HEK293 (cell line): ENCODE measurements around the gene PPFIBP1.

Source experiments
- CTCF ChIA-PET: fragments of 350-600 bp; formaldehyde crosslinking; extraction: SDS; loops from one replicate; lab custom pipeline; 2021; ENCODE audit warnings: antibody characterized with exemption; lab: Yijun Ruan, JAX
- POLR2A ChIA-PET: fragments of 300-600 bp; formaldehyde crosslinking; extraction: SDS; loops from one replicate; lab custom pipeline; 2020; ENCODE audit warnings: antibody characterized with exemption, inconsistent platforms; lab: Yijun Ruan, JAX
- H3K27ac ChIP-seq: fragments of 200-500 bp; sonication (Bioruptor generic); 2 replicates; pipeline ENCODE4 v1.5.1; 2014; ENCODE audit warnings: low read depth, low read length, control low read depth, inconsistent platforms; ENCODE audit errors: extremely low read depth
- H3K36me3 ChIP-seq, 2 experiments: fragments of 200-500 bp in 1 of 2; sonication (Bioruptor generic) in 1 of 2; 1 replicate in 1 of 2; 2 replicates in 1 of 2; pipeline ENCODE4 v1.5.1; 2014 to 2017; ENCODE audit warnings: inconsistent platforms in 2 of 2, low read length in 2 of 2; ENCODE audit not compliant: control insufficient read depth in 2 of 2, insufficient read depth in 1 of 2
- H3K4me1 ChIP-seq: fragments of 200-500 bp; sonication (Bioruptor generic); 2 replicates; pipeline ENCODE4 v1.5.1; 2014; ENCODE audit warnings: mild to moderate bottlenecking, low read length, inconsistent platforms; ENCODE audit not compliant: control insufficient read depth, insufficient read depth
- H3K4me3 ChIP-seq: 2 replicates; pipeline ENCODE4 v1.5.1; 2011; ENCODE audit warnings: low read depth, mild to moderate bottlenecking, control low read depth, low read length, moderate library complexity
- H3K9me3 ChIP-seq: fragments of 200-500 bp; sonication (Bioruptor generic); 2 replicates; pipeline ENCODE4 v1.5.1; 2014; ENCODE audit warnings: low read depth, low read length, inconsistent platforms; ENCODE audit not compliant: control insufficient read depth, insufficient read depth
- GLIS1 ChIP-seq: fragments of 450-650 bp; formaldehyde crosslinking; IDR thresholded peaks from 2 replicates; pipeline ENCODE4 v1.5.1; 2016; ENCODE audit warnings: missing biosample characterization, missing genetic modification characterization
- HOXD13 ChIP-seq: sonication (generic); formaldehyde crosslinking; IDR thresholded peaks from 2 replicates; pipeline ENCODE4 v1.8.0; 2022; ENCODE audit warnings: missing genetic modification reagents, borderline replicate concordance
- SCRT2 ChIP-seq: fragments of 450-650 bp; formaldehyde crosslinking; IDR thresholded peaks from 2 replicates; pipeline ENCODE4 v1.5.1; 2016; ENCODE audit warnings: missing biosample characterization, missing genetic modification characterization
- ZNF10 ChIP-seq: fragments of 450-650 bp; formaldehyde crosslinking; IDR thresholded peaks from 2 replicates; pipeline ENCODE4 v1.5.1; 2017; ENCODE audit warnings: missing biosample characterization, missing genetic modification characterization
- ZNF416 ChIP-seq: fragments of 450-650 bp; formaldehyde crosslinking; IDR thresholded peaks from 2 replicates; pipeline ENCODE4 v1.5.1; 2016; ENCODE audit warnings: missing biosample characterization, missing genetic modification characterization
- ZNF621 ChIP-seq: fragments of 450-650 bp; formaldehyde crosslinking; IDR thresholded peaks from 2 replicates; pipeline ENCODE4 v1.5.1; 2017; ENCODE audit warnings: missing biosample characterization, missing genetic modification characterization
- TF ChIP-seq, protein P1 (sequence below): fragments of 450-650 bp; formaldehyde crosslinking; IDR thresholded peaks from 2 replicates; pipeline ENCODE4 v1.5.1; 2016; ENCODE audit warnings: missing biosample characterization, missing genetic modification characterization
- TF ChIP-seq, protein P2 (sequence below): fragments of 450-650 bp; formaldehyde crosslinking; IDR thresholded peaks from 2 replicates; pipeline ENCODE4 v1.5.1; 2016; ENCODE audit warnings: missing biosample characterization, missing genetic modification characterization, borderline replicate concordance
- TF ChIP-seq, protein P3 (sequence below): fragments of 450-650 bp; formaldehyde crosslinking; IDR thresholded peaks from 2 replicates; pipeline ENCODE4 v1.5.1; 2016; ENCODE audit warnings: missing biosample characterization, missing genetic modification characterization
- TF ChIP-seq, protein P4 (sequence below): fragments of 450-650 bp; formaldehyde crosslinking; IDR thresholded peaks from 2 replicates; pipeline ENCODE4 v1.5.1; 2016; ENCODE audit warnings: missing biosample characterization, missing genetic modification characterization

PPFIBP1 gene

DNA sequence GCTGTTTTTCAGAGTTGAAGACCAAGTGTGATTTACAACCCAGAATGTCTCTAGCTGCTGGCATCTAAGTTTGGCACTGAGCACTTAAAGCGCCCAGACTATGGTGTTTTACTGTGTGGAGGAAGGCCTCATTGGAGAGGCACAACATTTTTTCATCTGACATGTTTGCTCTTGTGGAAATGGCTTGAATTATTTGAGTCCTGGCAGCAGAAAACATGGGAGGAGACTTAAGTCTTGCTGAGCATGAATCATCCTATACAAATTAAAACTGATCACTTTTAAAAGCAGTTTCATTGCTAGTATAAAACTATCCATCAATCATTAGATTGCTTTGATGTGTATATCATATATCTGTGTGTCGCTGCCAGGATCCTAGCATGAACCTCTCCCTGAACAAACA, 86.4 kb downstream of the PPFIBP1 start (continued):
- TF ChIP-seq, protein P1, sequence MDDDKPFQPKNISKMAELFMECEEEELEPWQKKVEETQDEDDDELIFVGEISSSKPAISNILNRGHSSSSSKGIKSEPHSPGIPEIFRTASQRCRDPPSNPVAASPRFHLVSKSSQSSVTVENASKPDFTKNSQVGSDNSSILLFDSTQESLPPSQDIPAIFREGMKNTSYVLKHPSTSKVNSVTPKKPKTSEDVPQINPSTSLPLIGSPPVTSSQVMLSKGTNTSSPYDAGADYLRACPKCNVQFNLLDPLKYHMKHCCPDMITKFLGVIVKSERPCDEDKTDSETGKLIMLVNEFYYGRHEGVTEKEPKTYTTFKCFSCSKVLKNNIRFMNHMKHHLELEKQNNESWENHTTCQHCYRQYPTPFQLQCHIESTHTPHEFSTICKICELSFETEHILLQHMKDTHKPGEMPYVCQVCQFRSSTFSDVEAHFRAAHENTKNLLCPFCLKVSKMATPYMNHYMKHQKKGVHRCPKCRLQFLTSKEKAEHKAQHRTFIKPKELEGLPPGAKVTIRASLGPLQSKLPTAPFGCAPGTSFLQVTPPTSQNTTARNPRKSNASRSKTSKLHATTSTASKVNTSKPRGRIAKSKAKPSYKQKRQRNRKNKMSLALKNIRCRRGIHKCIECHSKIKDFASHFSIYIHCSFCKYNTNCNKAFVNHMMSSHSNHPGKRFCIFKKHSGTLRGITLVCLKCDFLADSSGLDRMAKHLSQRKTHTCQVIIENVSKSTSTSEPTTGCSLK (tag by site-specific recombination), result no peak
- TF ChIP-seq GLIS1 (tag by site-specific recombination) (no peak), HOXD13 (no peak), ZNF621 (no peak), ZNF416 (tag by site-specific recombination) (no peak)
- TF ChIP-seq, protein P2, sequence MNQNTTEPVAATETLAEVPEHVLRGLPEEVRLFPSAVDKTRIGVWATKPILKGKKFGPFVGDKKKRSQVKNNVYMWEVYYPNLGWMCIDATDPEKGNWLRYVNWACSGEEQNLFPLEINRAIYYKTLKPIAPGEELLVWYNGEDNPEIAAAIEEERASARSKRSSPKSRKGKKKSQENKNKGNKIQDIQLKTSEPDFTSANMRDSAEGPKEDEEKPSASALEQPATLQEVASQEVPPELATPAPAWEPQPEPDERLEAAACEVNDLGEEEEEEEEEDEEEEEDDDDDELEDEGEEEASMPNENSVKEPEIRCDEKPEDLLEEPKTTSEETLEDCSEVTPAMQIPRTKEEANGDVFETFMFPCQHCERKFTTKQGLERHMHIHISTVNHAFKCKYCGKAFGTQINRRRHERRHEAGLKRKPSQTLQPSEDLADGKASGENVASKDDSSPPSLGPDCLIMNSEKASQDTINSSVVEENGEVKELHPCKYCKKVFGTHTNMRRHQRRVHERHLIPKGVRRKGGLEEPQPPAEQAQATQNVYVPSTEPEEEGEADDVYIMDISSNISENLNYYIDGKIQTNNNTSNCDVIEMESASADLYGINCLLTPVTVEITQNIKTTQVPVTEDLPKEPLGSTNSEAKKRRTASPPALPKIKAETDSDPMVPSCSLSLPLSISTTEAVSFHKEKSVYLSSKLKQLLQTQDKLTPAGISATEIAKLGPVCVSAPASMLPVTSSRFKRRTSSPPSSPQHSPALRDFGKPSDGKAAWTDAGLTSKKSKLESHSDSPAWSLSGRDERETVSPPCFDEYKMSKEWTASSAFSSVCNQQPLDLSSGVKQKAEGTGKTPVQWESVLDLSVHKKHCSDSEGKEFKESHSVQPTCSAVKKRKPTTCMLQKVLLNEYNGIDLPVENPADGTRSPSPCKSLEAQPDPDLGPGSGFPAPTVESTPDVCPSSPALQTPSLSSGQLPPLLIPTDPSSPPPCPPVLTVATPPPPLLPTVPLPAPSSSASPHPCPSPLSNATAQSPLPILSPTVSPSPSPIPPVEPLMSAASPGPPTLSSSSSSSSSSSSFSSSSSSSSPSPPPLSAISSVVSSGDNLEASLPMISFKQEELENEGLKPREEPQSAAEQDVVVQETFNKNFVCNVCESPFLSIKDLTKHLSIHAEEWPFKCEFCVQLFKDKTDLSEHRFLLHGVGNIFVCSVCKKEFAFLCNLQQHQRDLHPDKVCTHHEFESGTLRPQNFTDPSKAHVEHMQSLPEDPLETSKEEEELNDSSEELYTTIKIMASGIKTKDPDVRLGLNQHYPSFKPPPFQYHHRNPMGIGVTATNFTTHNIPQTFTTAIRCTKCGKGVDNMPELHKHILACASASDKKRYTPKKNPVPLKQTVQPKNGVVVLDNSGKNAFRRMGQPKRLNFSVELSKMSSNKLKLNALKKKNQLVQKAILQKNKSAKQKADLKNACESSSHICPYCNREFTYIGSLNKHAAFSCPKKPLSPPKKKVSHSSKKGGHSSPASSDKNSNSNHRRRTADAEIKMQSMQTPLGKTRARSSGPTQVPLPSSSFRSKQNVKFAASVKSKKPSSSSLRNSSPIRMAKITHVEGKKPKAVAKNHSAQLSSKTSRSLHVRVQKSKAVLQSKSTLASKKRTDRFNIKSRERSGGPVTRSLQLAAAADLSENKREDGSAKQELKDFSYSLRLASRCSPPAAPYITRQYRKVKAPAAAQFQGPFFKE (tag by site-specific recombination), result no peak
- TF ChIP-seq, protein P3, sequence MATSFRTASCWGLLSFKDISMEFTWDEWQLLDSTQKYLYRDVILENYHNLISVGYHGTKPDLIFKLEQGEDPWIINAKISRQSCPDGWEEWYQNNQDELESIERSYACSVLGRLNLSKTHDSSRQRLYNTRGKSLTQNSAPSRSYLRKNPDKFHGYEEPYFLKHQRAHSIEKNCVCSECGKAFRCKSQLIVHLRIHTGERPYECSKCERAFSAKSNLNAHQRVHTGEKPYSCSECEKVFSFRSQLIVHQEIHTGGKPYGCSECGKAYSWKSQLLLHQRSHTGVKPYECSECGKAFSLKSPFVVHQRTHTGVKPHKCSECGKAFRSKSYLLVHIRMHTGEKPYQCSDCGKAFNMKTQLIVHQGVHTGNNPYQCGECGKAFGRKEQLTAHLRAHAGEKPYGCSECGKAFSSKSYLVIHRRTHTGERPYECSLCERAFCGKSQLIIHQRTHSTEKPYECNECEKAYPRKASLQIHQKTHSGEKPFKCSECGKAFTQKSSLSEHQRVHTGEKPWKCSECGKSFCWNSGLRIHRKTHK (tag by site-specific recombination), result no peak

DNA sequence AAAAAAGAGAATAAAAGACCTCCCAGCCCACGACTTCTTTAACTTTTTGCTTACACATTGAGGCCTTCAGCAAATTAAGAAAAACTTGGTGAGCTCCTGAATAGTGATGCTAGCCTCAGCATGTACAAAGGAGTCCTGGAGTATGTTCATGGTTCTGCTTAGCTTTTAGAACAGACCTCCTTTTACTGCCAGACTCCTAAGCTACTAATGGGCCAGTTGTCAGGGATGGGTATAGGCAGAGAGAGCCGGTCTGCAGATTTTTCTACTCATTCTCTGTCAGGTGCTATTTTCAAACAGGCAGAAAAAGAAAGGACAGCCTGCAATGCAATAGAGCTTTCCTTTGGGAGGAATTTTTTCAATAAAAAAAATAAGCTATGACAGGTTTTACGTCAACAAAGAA, 90.4 kb downstream of the PPFIBP1 start:
- no peaks in the 10 kb centered on the region for H3K36me3 ChIP-seq
- peaks cover 17% of the 10 kb centered on the region for H3K4me1 ChIP-seq
- H3K4me3 ChIP-seq, result no peak overlapping the region
- H3K27ac ChIP-seq, result no peak overlapping the region
- POLR2A ChIA-PET, result no interaction called here
- no peaks in the 10 kb centered on the region for H3K9me3 ChIP-seq
- TF ChIP-seq, protein P4, sequence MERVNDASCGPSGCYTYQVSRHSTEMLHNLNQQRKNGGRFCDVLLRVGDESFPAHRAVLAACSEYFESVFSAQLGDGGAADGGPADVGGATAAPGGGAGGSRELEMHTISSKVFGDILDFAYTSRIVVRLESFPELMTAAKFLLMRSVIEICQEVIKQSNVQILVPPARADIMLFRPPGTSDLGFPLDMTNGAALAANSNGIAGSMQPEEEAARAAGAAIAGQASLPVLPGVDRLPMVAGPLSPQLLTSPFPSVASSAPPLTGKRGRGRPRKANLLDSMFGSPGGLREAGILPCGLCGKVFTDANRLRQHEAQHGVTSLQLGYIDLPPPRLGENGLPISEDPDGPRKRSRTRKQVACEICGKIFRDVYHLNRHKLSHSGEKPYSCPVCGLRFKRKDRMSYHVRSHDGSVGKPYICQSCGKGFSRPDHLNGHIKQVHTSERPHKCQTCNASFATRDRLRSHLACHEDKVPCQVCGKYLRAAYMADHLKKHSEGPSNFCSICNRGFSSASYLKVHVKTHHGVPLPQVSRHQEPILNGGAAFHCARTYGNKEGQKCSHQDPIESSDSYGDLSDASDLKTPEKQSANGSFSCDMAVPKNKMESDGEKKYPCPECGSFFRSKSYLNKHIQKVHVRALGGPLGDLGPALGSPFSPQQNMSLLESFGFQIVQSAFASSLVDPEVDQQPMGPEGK (tag by site-specific recombination), result no peak
- CTCF ChIA-PET, result interaction anchor here (0.7 to 1.3 kb wide), 2 partner anchors 180 to 689 kb away, joined by 3 to 5 read pairs; no protein-coding TSS in a partner anchor

DNA sequence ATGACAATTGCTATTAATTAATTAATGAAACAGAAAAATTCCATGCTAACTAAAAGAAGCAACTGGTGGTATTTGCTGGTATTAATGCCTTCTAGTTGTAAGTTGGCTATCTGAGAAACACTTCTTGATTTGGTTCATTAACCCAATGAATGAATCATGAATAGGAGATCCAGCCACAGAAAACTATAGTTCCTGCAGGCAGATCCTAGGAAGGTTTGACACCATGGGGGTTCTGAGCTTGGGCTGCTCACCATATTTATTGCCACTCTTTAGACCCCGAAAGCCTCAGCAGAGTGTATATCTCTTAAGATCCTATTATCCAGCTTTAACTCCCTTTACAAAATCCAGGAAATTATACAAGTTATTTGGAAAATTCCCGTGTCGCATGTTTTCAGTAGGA, 90.9 kb downstream of the PPFIBP1 start:
- Histone ChIP-seq H3K9me3 (no peaks in the 10 kb centered on the region), H3K4me1 (peaks cover 18% of the 10 kb centered on the region), H3K4me3 (no peak overlapping the region), H3K36me3 (no peaks in the 10 kb centered on the region), H3K27ac (no peak overlapping the region)
- no peak for TF ChIP-seq ZNF10 (tag by site-specific recombination)
- TF ChIP-seq SCRT2, result peak; percentile 46; the same call in 1 of the 2 replicates
- ChIA-PET CTCF (interaction anchor here (0.6 to 1.3 kb wide), 3 partner anchors 75 to 689 kb away, joined by 3 to 5 read pairs (median 3); no protein-coding TSS in a partner anchor), POLR2A (interaction anchor here (1.2 kb wide), 1 partner anchor 91 kb away, joined by 4 read pairs; the partner anchor contains the start of gene PPFIBP1)
